ENCODE data around the gene RTP2.

- TF ChIP-seq CTCF (IDR thresholded peaks at IDR 0.05): peak in 4 of 6 experiments; percentile 4 to 21 (median 15)
- TF ChIP-seq POLR2A (IDR thresholded peaks at IDR 0.05): peak in 1 of 4 donors; percentile 35
Observed at GRCh38 chr3:187737368-187738070, 35.2 kb upstream of the RTP2 start.

Data from esophagus squamous epithelium (tissue), 4 donors.